ENCODE data around the gene ZMYM2. TPM values are rescaled to one million over a fixed set of nuclear protein-coding genes. Genes with fewer than 3 reads are reported as not detected.

The ZMYM2 gene
- total RNA-seq, 1 donor from 2014 or later, result 109 TPM

DNA sequence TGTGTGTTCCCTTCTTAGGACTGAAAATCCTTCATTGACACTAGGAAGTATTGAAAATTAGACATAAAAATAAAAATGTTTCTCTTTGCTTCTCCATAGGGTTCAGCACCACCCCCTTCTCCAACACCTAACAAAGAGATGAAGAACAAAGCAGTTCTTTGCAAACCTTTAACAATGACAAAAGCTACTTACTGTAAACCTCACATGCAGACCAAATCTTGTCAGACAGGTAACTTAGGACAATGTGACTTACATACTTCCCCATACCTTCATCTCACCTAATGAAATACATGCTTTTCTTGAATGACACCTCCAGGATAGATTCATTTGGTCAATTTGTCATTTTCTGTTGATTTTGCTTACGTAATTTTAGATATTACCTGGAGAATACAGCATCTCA lies 99.9 kb downstream of the ZMYM2 start:
- H3K4me3 ChIP-seq (ENCODE audit: insufficient read depth, low read depth, low read length), result no peak overlapping the region
- H3K9me3 Mint-ChIP-seq (ENCODE audit: unreplicated experiment), result no peaks in the 10 kb centered on the region
- H3K9ac ChIP-seq (ENCODE audit: low read length), result no peak overlapping the region
- H3K79me2 ChIP-seq (ENCODE audit: insufficient read depth, low read length), result no peaks in the 10 kb centered on the region
- FAIRE-seq (no peak), DNase-seq (ENCODE audit: low read depth) (no peak)
- no peaks in the 10 kb centered on the region for H3K4me1 Mint-ChIP-seq (ENCODE audit: low read depth, unreplicated experiment)
- no peak overlapping the region for H3K4me2 ChIP-seq (ENCODE audit: low read length)
- H3K36me3 Mint-ChIP-seq (ENCODE audit: low read depth, unreplicated experiment), result peaks cover 4% of the 10 kb centered on the region
- H2AFZ ChIP-seq (ENCODE audit: low read depth, low read length), result no peak overlapping the region
- peaks cover 32% of the 10 kb centered on the region for H4K20me1 ChIP-seq (ENCODE audit: insufficient read depth, low read length)
- no peak overlapping the region for H3K27ac ChIP-seq (ENCODE audit: low read depth, low read length)
- H3K4me1 ChIP-seq (ENCODE audit: insufficient read depth, low read length), result no peaks in the 10 kb centered on the region
- H3K27me3 ChIP-seq (ENCODE audit: insufficient read depth, low read length), result no peaks in the 10 kb centered on the region
- TF ChIP-seq, protein P1, sequence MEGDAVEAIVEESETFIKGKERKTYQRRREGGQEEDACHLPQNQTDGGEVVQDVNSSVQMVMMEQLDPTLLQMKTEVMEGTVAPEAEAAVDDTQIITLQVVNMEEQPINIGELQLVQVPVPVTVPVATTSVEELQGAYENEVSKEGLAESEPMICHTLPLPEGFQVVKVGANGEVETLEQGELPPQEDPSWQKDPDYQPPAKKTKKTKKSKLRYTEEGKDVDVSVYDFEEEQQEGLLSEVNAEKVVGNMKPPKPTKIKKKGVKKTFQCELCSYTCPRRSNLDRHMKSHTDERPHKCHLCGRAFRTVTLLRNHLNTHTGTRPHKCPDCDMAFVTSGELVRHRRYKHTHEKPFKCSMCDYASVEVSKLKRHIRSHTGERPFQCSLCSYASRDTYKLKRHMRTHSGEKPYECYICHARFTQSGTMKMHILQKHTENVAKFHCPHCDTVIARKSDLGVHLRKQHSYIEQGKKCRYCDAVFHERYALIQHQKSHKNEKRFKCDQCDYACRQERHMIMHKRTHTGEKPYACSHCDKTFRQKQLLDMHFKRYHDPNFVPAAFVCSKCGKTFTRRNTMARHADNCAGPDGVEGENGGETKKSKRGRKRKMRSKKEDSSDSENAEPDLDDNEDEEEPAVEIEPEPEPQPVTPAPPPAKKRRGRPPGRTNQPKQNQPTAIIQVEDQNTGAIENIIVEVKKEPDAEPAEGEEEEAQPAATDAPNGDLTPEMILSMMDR (IDR thresholded peaks at IDR 0.05; ENCODE audit: insufficient read depth, low read depth, low read length), result no peak
- TF ChIP-seq EZH2 (IDR thresholded peaks at IDR 0.05; ENCODE audit: insufficient read depth, low read length), result no peak
- H3K4me3 Mint-ChIP-seq (ENCODE audit: unreplicated experiment), result no peak overlapping the region
- no peaks in the 10 kb centered on the region for H3K9me3 ChIP-seq (ENCODE audit: insufficient read depth, low read depth, low read length)
- peaks cover 64% of the 10 kb centered on the region for H3K36me3 ChIP-seq (ENCODE audit: insufficient read depth, low read length)
- H3K27ac Mint-ChIP-seq (ENCODE audit: unreplicated experiment), result no peak overlapping the region
- H3K27me3 Mint-ChIP-seq (ENCODE audit: low read depth, unreplicated experiment), result no peaks in the 10 kb centered on the region

DNA sequence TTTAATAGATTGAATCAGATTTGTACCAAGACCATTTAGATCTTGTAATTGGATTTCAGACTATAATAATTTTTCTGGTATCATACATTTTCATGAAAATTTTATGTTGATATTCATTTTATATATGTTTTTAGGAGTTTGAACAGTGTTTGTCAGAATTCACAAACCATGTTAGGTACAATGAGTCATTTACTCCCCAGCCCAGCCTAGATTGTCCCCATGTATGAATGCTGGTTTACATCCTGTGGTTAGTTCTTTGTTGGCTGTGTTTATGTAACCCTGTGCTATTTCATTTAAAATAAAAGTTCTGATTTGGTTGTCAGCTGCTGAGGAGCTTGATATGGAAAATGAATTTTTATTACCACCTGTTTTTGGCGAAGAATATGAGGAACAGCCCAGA lies 105.6 kb downstream of the ZMYM2 start:
- no peak for FAIRE-seq
- Histone ChIP-seq H4K20me1 (ENCODE audit: insufficient read depth, low read length) (peaks cover 22% of the 10 kb centered on the region), H3K27me3 (ENCODE audit: insufficient read depth, low read length) (no peaks in the 10 kb centered on the region), H3K79me2 (ENCODE audit: insufficient read depth, low read length) (no peaks in the 10 kb centered on the region), H3K27ac (ENCODE audit: low read depth, low read length) (no peak overlapping the region), H2AFZ (ENCODE audit: low read depth, low read length) (no peak overlapping the region), H3K4me1 (ENCODE audit: insufficient read depth, low read length) (peaks cover 5% of the 10 kb centered on the region), H3K36me3 (ENCODE audit: insufficient read depth, low read length) (peaks cover 67% of the 10 kb centered on the region), H3K4me3 (ENCODE audit: insufficient read depth, low read depth, low read length) (no peak overlapping the region), H3K9ac (ENCODE audit: low read length) (no peak overlapping the region), H3K4me2 (ENCODE audit: low read length) (no peak overlapping the region), H3K9me3 (ENCODE audit: insufficient read depth, low read depth, low read length) (no peaks in the 10 kb centered on the region)
- Mint-ChIP-seq H3K9me3 (ENCODE audit: unreplicated experiment) (no peaks in the 10 kb centered on the region), H3K27ac (ENCODE audit: unreplicated experiment) (no peak overlapping the region), H3K4me3 (ENCODE audit: unreplicated experiment) (no peak overlapping the region), H3K36me3 (ENCODE audit: low read depth, unreplicated experiment) (peaks cover 15% of the 10 kb centered on the region), H3K4me1 (ENCODE audit: low read depth, unreplicated experiment) (peaks cover 3% of the 10 kb centered on the region), H3K27me3 (ENCODE audit: low read depth, unreplicated experiment) (no peaks in the 10 kb centered on the region)
- TF ChIP-seq EZH2 (IDR thresholded peaks at IDR 0.05; ENCODE audit: insufficient read depth, low read length), result no peak
- TF ChIP-seq, protein P1 (IDR thresholded peaks at IDR 0.05; ENCODE audit: insufficient read depth, low read depth, low read length), result no peak
- DNase-seq (ENCODE audit: low read depth), result peak; percentile 60

DNA sequence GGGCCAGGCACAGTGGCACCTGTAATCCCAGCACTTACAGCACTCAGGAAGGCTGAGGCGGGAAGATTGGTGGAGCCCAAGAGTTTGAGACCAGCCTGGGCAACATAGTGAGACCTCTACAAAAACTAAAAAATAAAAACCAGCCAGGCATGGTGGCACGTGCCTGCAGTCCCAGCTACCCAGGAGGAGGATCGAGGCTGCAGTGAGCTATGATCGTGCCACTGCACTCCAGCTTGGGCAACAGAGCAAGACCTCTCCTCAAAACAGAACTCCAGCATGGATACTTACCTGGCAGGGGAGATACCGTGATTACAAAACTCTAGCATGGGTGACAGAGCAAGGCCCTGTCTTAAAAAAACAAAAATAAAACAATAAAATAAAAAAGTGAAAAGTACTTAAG lies 107.0 kb downstream of the ZMYM2 start:
- no peaks in the 10 kb centered on the region for H3K9me3 ChIP-seq (ENCODE audit: insufficient read depth, low read depth, low read length)
- H3K4me1 ChIP-seq (ENCODE audit: insufficient read depth, low read length), result peaks cover 5% of the 10 kb centered on the region
- DNase-seq (ENCODE audit: low read depth) (no peak), FAIRE-seq (no peak)
- H3K79me2 ChIP-seq (ENCODE audit: insufficient read depth, low read length), result no peaks in the 10 kb centered on the region
- H3K27me3 ChIP-seq (ENCODE audit: insufficient read depth, low read length), result no peaks in the 10 kb centered on the region
- no peak overlapping the region for H3K4me3 ChIP-seq (ENCODE audit: insufficient read depth, low read depth, low read length)
- Mint-ChIP-seq H3K27me3 (ENCODE audit: low read depth, unreplicated experiment) (no peaks in the 10 kb centered on the region), H3K4me1 (ENCODE audit: low read depth, unreplicated experiment) (peaks cover 3% of the 10 kb centered on the region), H3K36me3 (ENCODE audit: low read depth, unreplicated experiment) (peaks cover 15% of the 10 kb centered on the region), H3K9me3 (ENCODE audit: unreplicated experiment) (no peaks in the 10 kb centered on the region), H3K4me3 (ENCODE audit: unreplicated experiment) (no peak overlapping the region), H3K27ac (ENCODE audit: unreplicated experiment) (no peak overlapping the region)
- H3K36me3 ChIP-seq (ENCODE audit: insufficient read depth, low read length), result peaks cover 56% of the 10 kb centered on the region
- H4K20me1 ChIP-seq (ENCODE audit: insufficient read depth, low read length), result peaks cover 21% of the 10 kb centered on the region
- no peak for TF ChIP-seq EZH2 (IDR thresholded peaks at IDR 0.05; ENCODE audit: insufficient read depth, low read length)
- TF ChIP-seq, protein P1 (IDR thresholded peaks at IDR 0.05; ENCODE audit: insufficient read depth, low read depth, low read length), result no peak
- no peak overlapping the region for H3K9ac ChIP-seq (ENCODE audit: low read length)
- no peak overlapping the region for H3K27ac ChIP-seq (ENCODE audit: low read depth, low read length)
- no peak overlapping the region for H2AFZ ChIP-seq (ENCODE audit: low read depth, low read length)
- H3K4me2 ChIP-seq (ENCODE audit: low read length), result no peak overlapping the region

Measured in astrocyte (in vitro differentiated cells and primary cell).